GM12872 (cell line): Measurements from ENCODE around the gene ARHGAP26.

Source experiments
- CTCF ChIP-seq: IDR thresholded peaks from 3 replicates; pipeline ENCODE4 v1.5.1; 2011; ENCODE audit warnings: low read depth, mild to moderate bottlenecking, low read length, moderate library complexity; ENCODE audit not compliant: insufficient read depth

The ARHGAP26 gene

GRCh38 chr5:143194206-143194605, 424.0 kb downstream of the ARHGAP26 start:
- TF ChIP-seq CTCF, result no peak

GRCh38 chr5:143194713-143195112, 424.5 kb downstream of the ARHGAP26 start:
- no peak for TF ChIP-seq CTCF

GRCh38 chr5:143195491-143195890, 425.3 kb downstream of the ARHGAP26 start:
- no peak for TF ChIP-seq CTCF

- no peak for TF ChIP-seq CTCF
Measured at GRCh38 chr5:143196601-143197259, 426.6 kb downstream of the ARHGAP26 start.

GRCh38 chr5:143197260-143197656, 427.1 kb downstream of the ARHGAP26 start:
- no peak for TF ChIP-seq CTCF

GRCh38 chr5:143198332-143198731, 428.2 kb downstream of the ARHGAP26 start:
- TF ChIP-seq CTCF, result no peak

- no peak for TF ChIP-seq CTCF
Measured at GRCh38 chr5:143199161-143199560, 429.0 kb downstream of the ARHGAP26 start.
